IPS-20b (cell line): ENCODE results near the gene IYD.

Experiments
- H3K27ac ChIP-seq: one replicate; pipeline ENCODE4 v1.5.1; 2013; ENCODE audit warnings: low read length
- H3K27me3 ChIP-seq: 2 replicates; pipeline ENCODE4 v1.6.1; 2013; ENCODE audit warnings: mild to moderate bottlenecking, low read length, inconsistent platforms; ENCODE audit not compliant: insufficient read depth
- H3K36me3 ChIP-seq: 2 replicates; pipeline ENCODE4 v1.6.1; 2013; ENCODE audit warnings: low read depth, mild to moderate bottlenecking, inconsistent platforms, low read length, moderate library complexity; ENCODE audit not compliant: insufficient read depth
- H3K4me1 ChIP-seq: 2 replicates; pipeline ENCODE4 v1.6.1; 2013; ENCODE audit warnings: mild to moderate bottlenecking, control low read depth, inconsistent platforms, low read length, moderate library complexity; ENCODE audit not compliant: insufficient read depth
- H3K4me3 ChIP-seq: 2 replicates; pipeline ENCODE4 v1.5.1; 2013; ENCODE audit warnings: mild to moderate bottlenecking, low read length, inconsistent platforms
- H3K9ac ChIP-seq: 2 replicates; pipeline ENCODE4 v1.6.1; 2013; ENCODE audit warnings: low read depth, mild to moderate bottlenecking, inconsistent platforms, low read length, moderate library complexity
- H3K9me3 ChIP-seq: 2 replicates; pipeline ENCODE4 v1.6.1; 2013; ENCODE audit warnings: mild to moderate bottlenecking, low read depth, low read length, inconsistent platforms; ENCODE audit not compliant: insufficient read depth

Gene IYD

DNA sequence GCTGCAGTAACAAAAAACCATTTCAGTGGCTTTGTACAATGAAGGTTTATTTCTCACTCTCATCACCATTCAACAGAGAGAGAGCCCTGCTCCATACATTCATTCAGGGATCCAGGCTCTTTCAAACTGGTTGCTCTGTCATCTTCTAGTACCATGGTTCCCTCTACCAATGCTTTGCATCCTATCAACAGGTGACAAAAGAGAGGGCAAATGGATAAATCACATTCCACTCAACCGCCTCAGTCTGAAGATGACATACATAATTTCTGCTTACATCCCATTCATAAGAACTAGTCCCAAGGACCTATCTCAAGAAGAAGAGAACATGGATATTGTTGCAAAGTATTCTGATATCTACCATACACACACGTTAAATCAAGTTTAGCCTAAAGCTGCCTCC lies 51.6 kb downstream of the IYD start:
- Histone ChIP-seq H3K9me3 (peaks cover 8% of the 10 kb centered on the region; the same call in 1 of the 2 replicates), H3K27me3 (no peaks in the 10 kb centered on the region), H3K4me1 (no peaks in the 10 kb centered on the region; the same call in 1 of the 2 replicates), H3K9ac (no peak overlapping the region), H3K4me3 (no peak overlapping the region), H3K36me3 (no peaks in the 10 kb centered on the region), H3K27ac (no peak overlapping the region)

GRCh38 chr6:150420926-150421325 lies 52.1 kb downstream of the IYD start:
- Histone ChIP-seq H3K9me3 (peaks cover 8% of the 10 kb centered on the region; the same call in 1 of the 2 replicates), H3K27me3 (no peaks in the 10 kb centered on the region), H3K27ac (no peak overlapping the region), H3K4me3 (no peak overlapping the region), H3K36me3 (no peaks in the 10 kb centered on the region), H3K4me1 (no peaks in the 10 kb centered on the region; the same call in 1 of the 2 replicates), H3K9ac (no peak overlapping the region)

GRCh38 chr6:150425508-150425907 lies 56.7 kb downstream of the IYD start:
- Histone ChIP-seq H3K4me3 (no peak overlapping the region), H3K27me3 (no peaks in the 10 kb centered on the region), H3K36me3 (no peaks in the 10 kb centered on the region), H3K9ac (no peak overlapping the region), H3K27ac (no peak overlapping the region), H3K9me3 (peaks cover 8% of the 10 kb centered on the region; the same call in 1 of the 2 replicates), H3K4me1 (no peaks in the 10 kb centered on the region)

DNA sequence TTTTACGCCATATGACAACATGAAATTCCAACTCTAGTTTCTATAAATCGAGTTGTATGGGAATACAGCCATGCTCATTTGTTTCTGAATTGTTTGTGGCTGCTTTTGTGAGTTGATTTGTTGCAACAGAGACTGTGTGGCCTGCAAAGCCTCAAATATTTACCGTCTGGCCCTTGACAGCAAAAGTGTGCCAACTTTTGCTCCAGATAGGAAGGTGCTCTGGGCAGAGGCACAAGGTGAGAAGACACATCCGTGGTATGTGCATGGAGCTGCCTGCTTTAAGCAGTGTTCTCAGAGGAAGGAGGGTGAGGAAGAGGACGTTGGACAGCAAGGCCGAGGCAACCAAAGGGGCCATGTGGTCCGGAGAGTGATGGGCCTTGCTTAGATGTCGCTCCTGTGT lies 57.4 kb downstream of the IYD start:
- Histone ChIP-seq H3K9ac (no peak overlapping the region), H3K4me1 (no peaks in the 10 kb centered on the region), H3K4me3 (no peak overlapping the region), H3K36me3 (no peaks in the 10 kb centered on the region), H3K27ac (no peak overlapping the region), H3K9me3 (peaks cover 8% of the 10 kb centered on the region; the same call in 1 of the 2 replicates), H3K27me3 (no peaks in the 10 kb centered on the region)

DNA sequence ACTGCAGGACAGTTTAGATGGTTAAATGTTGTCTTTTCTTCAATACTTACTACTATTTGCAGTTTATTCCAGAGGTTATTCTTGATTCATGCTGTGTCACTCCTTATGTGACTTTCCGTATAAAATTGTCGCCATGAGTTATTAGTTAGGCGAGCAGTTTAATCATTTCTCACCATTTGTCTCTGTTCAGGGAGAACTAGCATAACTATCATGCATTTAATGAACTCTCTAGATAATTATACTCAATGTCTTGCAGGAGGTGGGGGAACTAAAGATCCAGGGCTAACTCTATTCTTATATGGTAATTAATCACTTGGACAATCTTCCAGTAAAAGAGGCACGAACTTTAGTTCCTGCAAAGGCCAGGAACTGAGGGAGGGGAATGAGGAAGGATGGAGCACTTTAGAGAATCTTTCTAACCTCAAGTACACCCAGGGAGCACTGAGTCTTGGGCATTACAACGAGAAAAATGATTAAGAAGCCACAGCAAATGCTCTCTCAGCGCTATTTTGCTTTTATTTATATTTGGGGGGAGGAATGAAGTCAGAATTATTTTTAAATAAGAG lies 58.3 kb downstream of the IYD start:
- peaks cover 8% of the 10 kb centered on the region; the same call in 1 of the 2 replicates for H3K9me3 ChIP-seq

GRCh38 chr6:150427843-150428242 lies 59.0 kb downstream of the IYD start:
- no peak overlapping the region for H3K4me3 ChIP-seq
- H3K9me3 ChIP-seq: peaks cover 8% of the 10 kb centered on the region; the same call in 1 of the 2 replicates
- H3K4me1 ChIP-seq: no peaks in the 10 kb centered on the region
- no peak overlapping the region for H3K9ac ChIP-seq
- no peaks in the 10 kb centered on the region for H3K27me3 ChIP-seq
- no peaks in the 10 kb centered on the region for H3K36me3 ChIP-seq
- H3K27ac ChIP-seq: no peak overlapping the region

More for the DNA sequence above, 58.3 kb downstream of the IYD start:
- no peaks in the 10 kb centered on the region for H3K4me1 ChIP-seq
- no peaks in the 10 kb centered on the region for H3K27me3 ChIP-seq
- no peak overlapping the region for H3K9ac ChIP-seq
- no peak overlapping the region for H3K27ac ChIP-seq
- no peak overlapping the region for H3K4me3 ChIP-seq
- H3K36me3 ChIP-seq: no peaks in the 10 kb centered on the region

DNA sequence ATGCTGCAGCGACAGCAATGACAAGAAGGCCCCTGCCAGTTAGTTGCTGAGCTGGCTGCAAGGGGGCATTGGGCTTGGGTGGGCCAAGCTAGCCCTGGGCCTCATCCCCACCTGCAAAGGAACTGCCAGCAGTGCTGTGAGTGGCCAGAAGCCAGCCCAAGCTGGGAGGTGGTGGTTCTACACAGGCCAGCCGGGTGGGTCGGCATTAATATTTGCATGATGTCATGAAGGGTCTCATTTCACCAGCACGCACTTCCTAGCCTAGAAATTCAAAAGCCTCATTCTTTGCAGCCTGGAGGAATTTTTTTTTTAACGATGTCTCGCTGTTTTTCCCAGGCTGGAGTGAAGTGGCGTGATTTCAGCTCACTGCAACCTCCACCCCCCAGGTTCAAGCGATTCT lies 62.0 kb downstream of the IYD start:
- Histone ChIP-seq H3K36me3 (no peaks in the 10 kb centered on the region), H3K27me3 (no peaks in the 10 kb centered on the region), H3K9ac (no peak overlapping the region), H3K4me1 (no peaks in the 10 kb centered on the region), H3K9me3 (no peaks in the 10 kb centered on the region), H3K4me3 (no peak overlapping the region), H3K27ac (no peak overlapping the region)

DNA sequence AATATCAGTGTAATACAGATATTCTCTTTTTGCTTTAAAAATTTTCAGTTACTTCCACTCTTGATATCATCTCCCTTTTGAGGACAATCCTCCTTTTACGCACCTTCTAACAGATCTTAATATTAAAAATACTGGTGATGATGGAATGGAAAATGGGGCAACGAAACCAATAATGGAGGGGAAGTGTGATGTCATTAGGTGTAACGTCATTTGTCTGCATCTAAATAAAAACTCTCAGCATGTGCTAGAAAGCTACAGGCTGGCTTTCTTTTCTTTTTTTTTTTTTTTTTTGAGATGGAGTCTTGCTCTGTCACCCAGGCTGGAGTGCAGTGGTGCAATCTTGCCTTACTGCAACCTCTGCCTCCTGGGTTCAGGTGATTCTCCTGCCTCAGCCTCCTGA lies 66.5 kb downstream of the IYD start:
- Histone ChIP-seq H3K9me3 (no peaks in the 10 kb centered on the region), H3K4me1 (no peaks in the 10 kb centered on the region), H3K9ac (no peak overlapping the region), H3K27ac (no peak overlapping the region), H3K36me3 (no peaks in the 10 kb centered on the region), H3K27me3 (no peaks in the 10 kb centered on the region), H3K4me3 (no peak overlapping the region)

GRCh38 chr6:150435832-150436231 lies 67.0 kb downstream of the IYD start:
- Histone ChIP-seq H3K27ac (no peak overlapping the region), H3K9ac (no peak overlapping the region), H3K36me3 (no peaks in the 10 kb centered on the region), H3K9me3 (no peaks in the 10 kb centered on the region), H3K27me3 (no peaks in the 10 kb centered on the region), H3K4me1 (no peaks in the 10 kb centered on the region), H3K4me3 (no peak overlapping the region)

GRCh38 chr6:150439373-150439772 lies 70.6 kb downstream of the IYD start:
- H3K4me3 ChIP-seq: no peak overlapping the region
- no peaks in the 10 kb centered on the region for H3K27me3 ChIP-seq
- H3K9me3 ChIP-seq: no peaks in the 10 kb centered on the region
- no peak overlapping the region for H3K27ac ChIP-seq
- no peak overlapping the region for H3K9ac ChIP-seq
- no peaks in the 10 kb centered on the region for H3K4me1 ChIP-seq
- H3K36me3 ChIP-seq: no peaks in the 10 kb centered on the region

- Histone ChIP-seq H3K36me3 (no peaks in the 10 kb centered on the region), H3K4me3 (no peak overlapping the region), H3K9ac (no peak overlapping the region), H3K27ac (no peak overlapping the region), H3K9me3 (no peaks in the 10 kb centered on the region), H3K27me3 (no peaks in the 10 kb centered on the region), H3K4me1 (no peaks in the 10 kb centered on the region)
These were observed 74.8 kb downstream of the IYD start for GRCh38 chr6:150443621-150444020.

DNA sequence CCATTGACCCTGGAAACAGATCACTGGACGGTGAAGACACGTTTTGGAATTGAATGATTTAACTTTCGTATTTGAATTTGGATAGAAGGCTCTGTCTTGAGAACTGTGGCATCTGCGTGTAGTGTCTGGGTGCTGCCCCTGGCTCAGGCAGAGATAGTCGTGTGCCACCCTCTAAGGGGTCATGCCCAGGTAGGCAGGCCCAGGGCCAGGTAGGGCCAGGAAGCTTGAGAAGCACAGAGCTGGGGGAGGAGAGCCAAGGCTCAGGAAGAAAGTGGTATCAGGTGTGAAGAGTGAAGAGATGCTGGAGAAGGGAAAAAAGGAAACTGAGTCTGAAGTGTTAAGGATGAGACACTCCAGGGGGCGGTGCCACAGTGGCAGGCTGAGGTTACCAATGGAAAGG lies 75.5 kb downstream of the IYD start:
- Histone ChIP-seq H3K4me3 (no peak overlapping the region), H3K27me3 (no peaks in the 10 kb centered on the region), H3K9ac (no peak overlapping the region), H3K9me3 (no peaks in the 10 kb centered on the region), H3K4me1 (no peaks in the 10 kb centered on the region), H3K36me3 (no peaks in the 10 kb centered on the region), H3K27ac (no peak overlapping the region)
